A673 (cell line): ENCODE measurements around the gene NEGR1. TPM values are rescaled to one million over a fixed set of nuclear protein-coding genes. Genes with fewer than 3 reads are reported as not detected.
A peak's percentile ranks its signal among the peaks of the same experiment; 100 is the strongest.

Experiments used
- Bru-seq: library from RNA; stranded (reverse); fragments of 400-500 nt; gene quantifications from one replicate; lab custom pipeline; 2021; lab: Mats Ljungman, UMichigan
- BruChase-seq, 2 experiments: library from RNA; stranded (reverse); fragments of 400-500 nt; gene quantifications; one replicate each; lab custom pipeline; 2021; lab: Mats Ljungman, UMichigan
- BruUV-seq: library from RNA; stranded (reverse); fragments of 400-500 nt; replicated peaks from 2 replicates; lab custom pipeline; 2021; lab: Mats Ljungman, UMichigan
- CTCF ChIA-PET: fragments of 300-600 bp; sonication (Branson Sonifier 250); formaldehyde crosslinking; loops from one replicate; lab custom pipeline; 2022; ENCODE audit warnings: antibody characterized with exemption; lab: Charles Lee
- POLR2A ChIA-PET: fragments of 300-600 bp; sonication (Branson Sonifier 250); formaldehyde crosslinking; loops from one replicate; lab custom pipeline; 2022; ENCODE audit warnings: antibody characterized with exemption; ENCODE audit not compliant: low non-redundant PET; lab: Charles Lee
- DNase-seq: peaks from one replicate; pipeline ENCODE4 v3.0.0-alpha.2; 2015; ENCODE audit warnings: low spot score
- H3K27ac ChIP-seq: fragments of 200-600 bp; sonication (generic); 2 replicates; pipeline ENCODE4 v1.5.1; 2016; ENCODE audit warnings: mixed run types, low read depth, mild to moderate bottlenecking, mixed read lengths, antibody characterized with exemption, low read length; ENCODE audit not compliant: poor library complexity, severe bottlenecking
- H3K27me3 ChIP-seq: fragments of 200-600 bp; sonication (generic); replicated peaks from 2 replicates; pipeline ENCODE4 v1.6.1; 2017; ENCODE audit warnings: mixed run types, low read depth, mild to moderate bottlenecking, mixed read lengths, antibody characterized with exemption, low read length; ENCODE audit not compliant: insufficient read depth, poor library complexity
- H3K36me3 ChIP-seq: fragments of 200-600 bp; sonication (generic); 2 replicates; pipeline ENCODE4 v1.6.1; 2016; ENCODE audit warnings: mixed run types, mild to moderate bottlenecking, mixed read lengths, antibody characterized with exemption, low read length; ENCODE audit not compliant: insufficient read depth, poor library complexity, severe bottlenecking
- H3K4me1 ChIP-seq: fragments of 200-600 bp; sonication (generic); 2 replicates; pipeline ENCODE4 v1.6.1; 2017; ENCODE audit warnings: mixed run types, mild to moderate bottlenecking, mixed read lengths, antibody characterized with exemption, low read length; ENCODE audit not compliant: insufficient read depth, poor library complexity, severe bottlenecking
- H3K4me3 ChIP-seq: fragments of 200-600 bp; sonication (generic); 2 replicates; pipeline ENCODE4 v1.5.1; 2016; ENCODE audit warnings: low read depth, mixed run types, mild to moderate bottlenecking, mixed read lengths, low read length; ENCODE audit not compliant: poor library complexity, severe bottlenecking
- H3K9me3 ChIP-seq: fragments of 200-600 bp; sonication (generic); 2 replicates; pipeline ENCODE4 v1.6.1; 2016; ENCODE audit warnings: mixed run types, low read depth, mild to moderate bottlenecking, mixed read lengths, antibody characterized with exemption, low read length; ENCODE audit not compliant: poor library complexity, severe bottlenecking
- EZH2 ChIP-seq: fragments of 200-600 bp; sonication (generic); IDR thresholded peaks from 2 replicates; pipeline ENCODE4 v1.6.1; 2017; ENCODE audit warnings: borderline replicate concordance, low read depth, mild to moderate bottlenecking, mixed read lengths, antibody characterized with exemption, low read length; ENCODE audit not compliant: poor library complexity, severe bottlenecking
- intact Hi-C: fragments of 100-400 bp; cut with micrococcal nuclease; formaldehyde crosslinking; loops from one replicate; pipeline ENCODE4 v1.10.0; 2022; ENCODE audit not compliant: unreplicated experiment
- long read RNA-seq: library from polyadenylated mRNA; stranded (forward); transcript quantifications from one replicate; pipeline ENCODE4 v2.0.0, GENCODE V29; 2022
- total RNA-seq: library from RNA; stranded (reverse); gene quantifications from 2 replicates; pipeline ENCODE4 v1.2.3, GENCODE V29; 2021
- TF ChIP-seq, protein P1 (sequence below): fragments of 300-800, 200-600 bp; sonication (generic); conservative IDR thresholded peaks from 2 replicates; pipeline ENCODE4 v1.5.1; 2017; ENCODE audit warnings: low read depth, mild to moderate bottlenecking, antibody characterized with exemption, low read length, moderate library complexity, mixed read lengths

Gene NEGR1
- total RNA-seq (7.6 and 10.6 TPM in 2 replicates), Bru-seq, nascent RNA (percentile 55 among the genes with signal in this experiment), BruChase-seq, experiment 1, labeled RNA remaining after a 2-hour chase (percentile 62 among the genes with signal in this experiment), BruChase-seq, experiment 2, labeled RNA remaining after a 6-hour chase (percentile 61 among the genes with signal in this experiment)
- long read RNA-seq, partial matches to known transcripts, result 14 of 16 reads
- long read RNA-seq, other reads (novel, unspliced or antisense), result 2 of 16 reads

GRCh38 chr1:72282271-72283021, at the start of gene NEGR1:
Gene NEGR1, minus strand, starts transcription at chr1:72282539.
- peak within 1 kb of the TSS; percentile 69 for H3K4me3 ChIP-seq
- TF ChIP-seq, protein P1, sequence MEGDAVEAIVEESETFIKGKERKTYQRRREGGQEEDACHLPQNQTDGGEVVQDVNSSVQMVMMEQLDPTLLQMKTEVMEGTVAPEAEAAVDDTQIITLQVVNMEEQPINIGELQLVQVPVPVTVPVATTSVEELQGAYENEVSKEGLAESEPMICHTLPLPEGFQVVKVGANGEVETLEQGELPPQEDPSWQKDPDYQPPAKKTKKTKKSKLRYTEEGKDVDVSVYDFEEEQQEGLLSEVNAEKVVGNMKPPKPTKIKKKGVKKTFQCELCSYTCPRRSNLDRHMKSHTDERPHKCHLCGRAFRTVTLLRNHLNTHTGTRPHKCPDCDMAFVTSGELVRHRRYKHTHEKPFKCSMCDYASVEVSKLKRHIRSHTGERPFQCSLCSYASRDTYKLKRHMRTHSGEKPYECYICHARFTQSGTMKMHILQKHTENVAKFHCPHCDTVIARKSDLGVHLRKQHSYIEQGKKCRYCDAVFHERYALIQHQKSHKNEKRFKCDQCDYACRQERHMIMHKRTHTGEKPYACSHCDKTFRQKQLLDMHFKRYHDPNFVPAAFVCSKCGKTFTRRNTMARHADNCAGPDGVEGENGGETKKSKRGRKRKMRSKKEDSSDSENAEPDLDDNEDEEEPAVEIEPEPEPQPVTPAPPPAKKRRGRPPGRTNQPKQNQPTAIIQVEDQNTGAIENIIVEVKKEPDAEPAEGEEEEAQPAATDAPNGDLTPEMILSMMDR, result peak; percentile 31; the same call in 1 of the 2 replicates
- TF ChIP-seq EZH2, result no peak
- H3K9me3 ChIP-seq, result no peaks in the 10 kb centered on the region
- ChIA-PET CTCF (no interaction called here), POLR2A (interaction anchor here (0.7 kb wide), 1 partner anchor 45 kb away, joined by 5 read pairs; no protein-coding TSS in a partner anchor)
- peak within 1 kb of the TSS; percentile 86 for H3K27ac ChIP-seq
- BruUV-seq, result TSS peak; percentile 28
- DNase-seq, result peak; percentile 98
- intact Hi-C loops, result no loop called here
- no peaks in the 10 kb centered on the region for H3K27me3 ChIP-seq
- H3K36me3 ChIP-seq, result no peaks in the 10 kb centered on the region
- H3K4me1 ChIP-seq, result peaks cover 17% of the 10 kb centered on the region

GRCh38 chr1:72326494-72326893, 44.2 kb upstream of the NEGR1 start:
- Histone ChIP-seq H3K27me3 (no peaks in the 10 kb centered on the region), H3K4me3 (no peak overlapping the region), H3K4me1 (no peaks in the 10 kb centered on the region), H3K9me3 (no peaks in the 10 kb centered on the region), H3K27ac (no peak overlapping the region), H3K36me3 (no peaks in the 10 kb centered on the region)
- no peak for DNase-seq
- ChIA-PET CTCF (no interaction called here), POLR2A (no interaction called here)
- intact Hi-C loops, result no loop called here
- no peak for TF ChIP-seq EZH2
- TF ChIP-seq, protein P1, result no peak
- no TSS peak for BruUV-seq

DNA sequence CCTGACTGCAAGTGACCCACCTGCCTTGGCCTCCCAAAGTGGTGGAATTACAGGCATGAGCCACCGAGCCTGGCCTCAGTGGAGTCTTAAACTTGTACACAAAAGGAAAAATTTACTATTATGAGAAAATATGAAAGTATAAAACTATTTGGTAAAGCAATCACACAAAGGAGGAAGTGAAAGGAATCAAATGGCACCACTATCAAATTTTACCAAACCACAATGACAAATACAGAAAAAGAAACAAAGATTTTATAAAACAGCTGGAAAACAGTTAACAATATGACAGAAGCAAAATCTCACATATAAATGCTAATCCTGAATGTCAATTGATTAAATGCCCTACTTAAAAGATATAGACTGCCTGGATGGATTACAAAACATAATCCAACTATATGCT, 42.1 kb upstream of the NEGR1 start:
- intact Hi-C loops, result no loop called here
- no peaks in the 10 kb centered on the region for H3K9me3 ChIP-seq
- no peak overlapping the region for H3K4me3 ChIP-seq
- no TSS peak for BruUV-seq
- POLR2A ChIA-PET, result no interaction called here
- DNase-seq, result no peak
- CTCF ChIA-PET, result no interaction called here
- H3K36me3 ChIP-seq, result no peaks in the 10 kb centered on the region
- no peaks in the 10 kb centered on the region for H3K27me3 ChIP-seq
- H3K27ac ChIP-seq, result no peak overlapping the region
- TF ChIP-seq EZH2, result no peak
- TF ChIP-seq, protein P1, result no peak
- no peaks in the 10 kb centered on the region for H3K4me1 ChIP-seq
